K562 (cell line): ENCODE data around the gene NPHP1.

Experiments
- CREB1 ChIP-seq, 2 experiments: sonication (generic) in 1 of 2; formaldehyde crosslinking in 1 of 2; IDR thresholded peaks; 2 replicates each; pipeline versions ENCODE4 v1.6.1 to v1.8.0; 2012 to 2022; ENCODE audit warnings: inconsistent platforms in 1 of 2, mild to moderate bottlenecking in 1 of 2, missing genetic modification reagents in 1 of 2, moderate library complexity in 1 of 2
- MAZ ChIP-seq, 2 experiments: fragments of 450-650 bp in 1 of 2; sonication (generic) in 1 of 2; formaldehyde crosslinking; IDR thresholded peaks in 1 of 2; conservative IDR thresholded peaks in 1 of 2; 2 replicates each; pipeline versions ENCODE4 v1.4.0 to v1.5.0; 2020; ENCODE audit warnings: mild to moderate bottlenecking in 1 of 2, missing genetic modification reagents in 1 of 2
- POLR2AphosphoS5 ChIP-seq: IDR thresholded peaks from 2 replicates; pipeline ENCODE4 v1.6.1; 2011; ENCODE audit warnings: mild to moderate bottlenecking, low read depth, low read length, moderate library complexity; ENCODE audit not compliant: control insufficient read depth, insufficient read depth
- RBM25 ChIP-seq: fragments of 200-400 bp; formaldehyde crosslinking; IDR thresholded peaks from 2 replicates; pipeline ENCODE4 v1.6.1; 2018; ENCODE audit warnings: low read length, low read depth, moderate library complexity; ENCODE audit not compliant: severe bottlenecking
- SMAD4 ChIP-seq: fragments of 250-450 bp; sonication (Bioruptor Pico); conservative IDR thresholded peaks from 2 replicates; pipeline ENCODE4 v1.8.0; 2021; ENCODE audit warnings: inconsistent platforms, mild to moderate bottlenecking, moderate library complexity
- TF ChIP-seq, protein P1 (sequence below), 3 experiments: IDR thresholded peaks in 2 of 3; conservative IDR thresholded peaks in 1 of 3; 2 replicates each; pipeline ENCODE4 v1.5.1; 2011 to 2012; ENCODE audit warnings: low read length in 3 of 3, mild to moderate bottlenecking in 3 of 3, control low read depth in 2 of 3, improper control_type of control experiment in 1 of 3, inconsistent platforms in 1 of 3, low read depth in 1 of 3, mixed read lengths in 1 of 3, moderate library complexity in 1 of 3; ENCODE audit not compliant: insufficient read depth in 2 of 3

DNA sequence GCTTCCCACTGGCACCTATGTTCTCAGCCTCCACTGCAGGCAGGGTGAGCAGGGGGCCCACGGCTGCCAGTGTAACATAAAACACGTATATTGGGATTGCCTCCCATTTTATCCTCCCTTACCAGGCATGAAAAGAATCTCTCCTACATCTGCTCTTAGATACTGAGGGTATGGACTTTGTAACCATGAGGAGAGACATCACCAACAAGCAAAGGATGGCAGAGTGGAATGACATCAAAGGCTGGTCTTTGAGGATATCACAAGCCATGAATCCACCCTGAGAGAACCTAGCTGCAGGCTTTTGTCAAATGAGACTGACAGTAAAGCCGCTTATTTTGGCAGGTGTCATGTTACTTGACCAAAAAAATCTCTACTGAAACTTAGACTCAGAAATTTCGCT lies 7.4 kb downstream of the NPHP1 start:
- TF ChIP-seq, protein P1, sequence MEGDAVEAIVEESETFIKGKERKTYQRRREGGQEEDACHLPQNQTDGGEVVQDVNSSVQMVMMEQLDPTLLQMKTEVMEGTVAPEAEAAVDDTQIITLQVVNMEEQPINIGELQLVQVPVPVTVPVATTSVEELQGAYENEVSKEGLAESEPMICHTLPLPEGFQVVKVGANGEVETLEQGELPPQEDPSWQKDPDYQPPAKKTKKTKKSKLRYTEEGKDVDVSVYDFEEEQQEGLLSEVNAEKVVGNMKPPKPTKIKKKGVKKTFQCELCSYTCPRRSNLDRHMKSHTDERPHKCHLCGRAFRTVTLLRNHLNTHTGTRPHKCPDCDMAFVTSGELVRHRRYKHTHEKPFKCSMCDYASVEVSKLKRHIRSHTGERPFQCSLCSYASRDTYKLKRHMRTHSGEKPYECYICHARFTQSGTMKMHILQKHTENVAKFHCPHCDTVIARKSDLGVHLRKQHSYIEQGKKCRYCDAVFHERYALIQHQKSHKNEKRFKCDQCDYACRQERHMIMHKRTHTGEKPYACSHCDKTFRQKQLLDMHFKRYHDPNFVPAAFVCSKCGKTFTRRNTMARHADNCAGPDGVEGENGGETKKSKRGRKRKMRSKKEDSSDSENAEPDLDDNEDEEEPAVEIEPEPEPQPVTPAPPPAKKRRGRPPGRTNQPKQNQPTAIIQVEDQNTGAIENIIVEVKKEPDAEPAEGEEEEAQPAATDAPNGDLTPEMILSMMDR (IDR thresholded peaks at IDR 0.05 in 2 of 3, conservative IDR thresholded peaks at IDR 0.05 in 1 of 3; ENCODE audit: insufficient read depth in 2 of 3, low read depth in 1 of 3, low read length in 3 of 3), result no peak
- TF ChIP-seq MAZ (CRISPR knock-in tag; conservative IDR thresholded peaks at IDR 0.05 in 1 of 2, IDR thresholded peaks at IDR 0.05 in 1 of 2), result no peak
- no peak for TF ChIP-seq CREB1 (IDR thresholded peaks at IDR 0.05)
- no peak for TF ChIP-seq CREB1 (CRISPR knock-in tag; IDR thresholded peaks at IDR 0.05)
- TF ChIP-seq SMAD4 (CRISPR knock-in tag), result no peak
- TF ChIP-seq RBM25, result no peak
- TF ChIP-seq POLR2AphosphoS5, result no peak
